Kasumi-1 (cell line): ENCODE measurements around the gene ASXL3.
A peak's percentile ranks its signal among the peaks of the same experiment; 100 is the strongest.

ENCODE experiments used
- DNase-seq, 2 experiments: peaks; one replicate each; lab custom pipeline; 2025; lab: John Stamatoyannopoulos, UW

Gene ASXL3

DNA sequence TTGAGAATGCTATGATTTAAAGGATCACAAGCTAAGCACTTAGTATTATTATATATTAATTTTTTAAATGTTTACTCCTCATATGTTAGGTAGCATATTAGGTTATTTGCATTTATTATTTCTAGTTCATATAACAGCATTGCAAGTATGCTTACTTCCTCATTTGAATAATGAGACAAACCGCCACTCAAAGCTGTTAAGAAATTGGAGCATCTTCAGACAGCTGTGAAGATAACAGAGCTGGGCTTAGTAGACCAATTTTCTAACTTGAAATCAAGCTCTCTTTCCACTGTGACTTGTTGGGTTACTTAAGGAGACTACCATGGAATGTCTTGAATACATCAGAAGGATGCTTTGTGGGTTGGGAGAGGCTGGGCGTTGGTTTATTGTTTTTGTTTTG, 139.3 kb downstream of the ASXL3 start:
- no peak for DNase-seq

DNA sequence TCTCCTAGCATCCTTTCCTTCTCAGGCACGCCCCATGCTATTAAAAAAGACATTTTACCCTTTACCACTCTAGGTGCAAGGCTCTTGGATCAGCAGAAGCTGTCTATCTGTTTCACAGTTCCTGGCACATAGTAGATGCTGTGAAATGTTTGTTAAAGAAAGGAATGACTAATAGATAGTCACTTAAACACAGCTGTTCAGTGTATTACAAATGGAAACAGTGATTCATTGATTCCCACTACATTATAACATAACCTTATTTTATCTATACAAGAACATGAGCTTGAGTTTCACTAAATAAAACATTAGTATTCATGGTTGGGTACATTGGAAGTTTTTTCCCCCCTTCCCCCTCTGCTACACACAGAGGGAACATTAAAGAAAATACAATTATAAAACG, 142.1 kb downstream of the ASXL3 start:
- DNase-seq = no peak

DNA sequence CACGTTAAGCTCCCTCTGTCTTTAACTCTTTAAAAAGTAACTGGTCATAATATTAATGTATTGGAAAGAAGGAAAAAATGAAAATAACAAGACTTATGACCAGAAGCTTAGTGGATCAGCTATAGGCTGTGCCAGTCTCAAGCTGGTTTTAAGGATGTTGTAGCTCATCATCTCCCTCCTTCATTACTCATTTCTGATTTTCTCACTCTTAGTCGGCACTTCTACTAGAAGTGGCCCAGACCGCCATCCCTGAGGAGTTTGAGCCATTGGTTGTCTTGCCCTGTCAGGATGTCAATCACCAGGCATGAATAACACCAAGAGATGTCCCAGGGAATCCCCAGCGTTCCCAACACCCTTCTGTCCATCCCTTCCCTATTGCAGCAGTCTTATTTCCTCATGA, 151.5 kb downstream of the ASXL3 start:
- DNase-seq = no peak

GRCh38 chr18:33733376-33733775, 155.4 kb downstream of the ASXL3 start:
- DNase-seq = peak in 1 of 2 experiments; percentile 10

- no peak for DNase-seq
Measured at GRCh38 chr18:33735428-33735827, 157.4 kb downstream of the ASXL3 start.

- DNase-seq = no peak
Measured at GRCh38 chr18:33741760-33742159, 163.7 kb downstream of the ASXL3 start.

GRCh38 chr18:33744032-33744697, 166.1 kb downstream of the ASXL3 start:
- no peak for DNase-seq

DNA sequence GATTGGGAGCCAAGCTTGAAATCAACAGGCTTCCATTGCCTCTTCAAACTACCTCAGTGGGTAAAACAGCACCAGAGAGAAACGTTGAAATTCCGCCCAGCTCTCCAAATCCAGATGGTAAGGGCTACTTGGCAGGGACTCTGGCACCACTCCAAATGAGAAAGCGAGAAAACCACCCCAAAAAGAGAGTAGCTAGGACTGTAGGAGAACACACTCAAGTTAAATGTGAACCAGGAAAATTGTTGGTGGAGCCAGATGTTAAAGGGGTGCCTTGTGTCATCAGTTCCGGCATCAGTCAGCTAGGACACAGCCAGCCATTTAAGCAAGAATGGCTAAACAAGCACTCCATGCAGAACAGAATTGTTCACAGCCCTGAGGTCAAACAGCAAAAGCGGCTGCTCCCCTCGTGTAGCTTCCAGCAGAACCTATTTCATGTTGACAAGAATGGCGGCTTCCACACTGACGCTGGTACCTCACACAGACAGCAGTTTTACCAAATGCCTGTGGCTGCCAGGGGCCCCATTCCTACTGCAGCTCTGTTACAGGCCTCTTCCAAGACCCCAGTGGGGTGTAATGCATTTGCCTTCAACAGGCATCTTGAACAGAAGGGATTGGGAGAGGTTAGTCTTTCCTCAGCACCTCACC, 167.3 kb downstream of the ASXL3 start:
- no peak for DNase-seq

DNA sequence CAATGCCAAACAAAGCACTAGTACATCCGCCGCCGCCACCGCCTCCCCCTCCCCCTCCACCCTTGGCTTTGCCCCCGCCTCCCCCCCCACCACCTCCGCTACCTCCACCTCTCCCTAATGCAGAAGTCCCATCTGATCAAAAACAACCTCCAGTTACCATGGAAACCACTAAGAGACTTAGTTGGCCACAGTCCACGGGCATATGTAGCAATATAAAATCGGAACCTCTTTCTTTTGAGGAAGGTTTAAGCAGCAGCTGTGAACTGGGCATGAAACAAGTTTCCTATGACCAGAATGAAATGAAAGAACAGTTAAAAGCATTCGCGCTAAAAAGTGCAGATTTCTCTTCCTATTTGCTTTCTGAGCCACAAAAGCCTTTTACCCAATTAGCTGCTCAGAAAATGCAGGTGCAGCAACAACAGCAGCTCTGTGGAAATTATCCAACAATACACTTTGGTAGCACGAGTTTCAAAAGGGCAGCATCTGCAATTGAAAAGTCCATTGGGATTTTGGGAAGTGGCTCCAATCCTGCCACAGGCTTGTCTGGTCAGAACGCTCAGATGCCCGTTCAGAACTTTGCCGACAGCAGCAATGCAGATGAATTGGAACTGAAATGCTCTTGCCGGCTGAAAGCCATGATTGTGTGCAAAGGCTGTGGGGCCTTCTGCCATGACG, 168.0 kb downstream of the ASXL3 start:
- DNase-seq = no peak

- peak; percentile 47 to 64 for DNase-seq
Measured at GRCh38 chr18:33749834-33750233, 171.8 kb downstream of the ASXL3 start.

DNA sequence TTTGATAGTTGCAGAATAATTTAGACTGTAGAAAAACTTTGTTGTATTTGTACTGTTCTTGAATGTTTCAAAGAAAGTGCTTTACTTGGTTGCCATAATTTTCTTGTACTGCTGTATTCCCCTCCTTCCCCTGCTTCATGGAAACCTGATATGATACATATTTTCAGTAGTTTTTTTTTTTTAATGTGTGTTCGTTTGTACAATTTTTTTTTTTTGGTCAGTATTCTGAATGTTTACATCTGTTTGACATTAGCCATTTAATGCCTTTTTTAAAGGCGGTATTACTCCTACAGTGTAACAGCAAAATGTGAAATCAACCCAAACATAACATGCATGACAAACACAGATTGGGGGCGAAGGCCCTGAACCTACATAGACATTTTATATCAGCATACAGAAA, 172.3 kb downstream of the ASXL3 start:
- no peak for DNase-seq

DNA sequence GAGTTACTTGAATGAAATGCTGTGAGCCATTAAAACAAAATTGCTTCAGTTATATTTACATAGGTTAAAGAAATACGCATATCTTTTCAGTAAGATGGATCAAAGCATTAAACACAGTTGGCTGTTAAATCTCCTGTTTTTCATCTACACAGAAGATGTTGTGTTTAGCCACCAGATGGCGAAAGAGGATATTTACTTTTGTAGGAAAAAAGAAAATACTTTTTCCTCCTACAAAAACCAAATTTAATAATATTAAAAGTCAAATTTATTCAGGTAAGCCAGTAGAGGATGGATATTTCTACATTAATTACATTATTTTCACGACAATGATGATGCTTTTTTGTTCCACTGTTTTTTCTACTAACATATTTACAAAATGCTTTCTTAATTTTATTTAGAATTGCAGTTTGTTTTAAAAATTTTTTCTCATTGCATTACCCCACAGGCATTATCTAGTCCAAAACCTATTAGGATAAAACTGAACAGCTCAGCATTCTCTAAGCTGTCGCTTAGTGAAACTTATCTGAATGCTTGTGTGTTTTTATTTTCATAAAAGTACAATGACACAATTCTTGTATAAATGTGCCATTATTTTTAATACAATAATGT, 173.7 kb downstream of the ASXL3 start:
- peak; percentile 43 to 53 for DNase-seq

DNA sequence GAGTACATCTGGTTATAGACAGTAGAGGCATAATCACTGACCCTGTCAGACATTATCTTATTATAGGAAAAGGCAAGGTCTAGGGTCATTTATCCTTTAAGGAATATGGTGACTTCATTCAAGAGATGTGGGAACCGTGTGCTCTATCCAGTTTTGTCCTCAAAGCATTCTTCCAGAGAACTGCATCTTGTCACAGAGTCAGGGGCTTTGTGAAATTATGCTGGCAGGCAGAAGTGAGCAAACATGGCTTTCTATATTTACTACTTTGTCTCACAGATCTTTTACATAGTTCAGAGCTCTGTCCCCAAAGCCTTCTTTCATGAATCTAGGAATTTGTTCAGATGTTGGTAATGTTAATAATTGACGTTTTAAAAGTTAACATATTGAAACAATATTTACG, 177.4 kb downstream of the ASXL3 start:
- no peak for DNase-seq

- DNase-seq = peak in 1 of 2 experiments; percentile 1
Measured at GRCh38 chr18:33755931-33756560, 178.0 kb downstream of the ASXL3 start.

- DNase-seq = no peak
Measured at GRCh38 chr18:33757037-33757436, 179.0 kb downstream of the ASXL3 start.

- peak; percentile 30 to 39 for DNase-seq
Measured at GRCh38 chr18:33761363-33761762, 183.3 kb downstream of the ASXL3 start.

DNA sequence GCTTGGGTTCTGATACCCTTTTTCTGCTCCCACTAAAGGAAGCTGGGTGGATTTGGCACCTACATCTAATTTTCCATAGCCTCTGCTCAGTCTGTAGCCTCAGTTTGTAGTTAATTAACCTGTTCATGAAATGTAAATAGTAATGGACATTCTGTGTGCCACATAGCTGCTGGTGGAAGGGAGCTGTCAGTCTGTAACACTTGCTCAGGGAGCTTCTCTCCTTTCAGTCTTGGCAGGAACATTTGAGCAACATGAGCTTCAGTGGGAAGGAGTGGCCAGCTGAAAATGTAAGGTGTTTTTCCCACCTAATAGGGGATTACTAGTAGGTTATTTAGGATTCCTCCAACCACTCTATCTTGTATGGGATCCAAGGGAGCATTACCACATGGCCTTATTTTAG, 203.4 kb downstream of the ASXL3 start:
- DNase-seq = no peak
